Measurements from ENCODE around the gene A4GALT. TPM values are rescaled to one million over a fixed set of nuclear protein-coding genes. Genes with fewer than 3 reads are reported as not detected.

A4GALT gene
- total RNA-seq, 1 experiment from 2014 or later: 3.4 TPM

- no peaks in the 10 kb centered on the region; a peak in 1 of 5 replicates for H3K9me3 Mint-ChIP-seq
- Histone ChIP-seq H3K79me1 (ENCODE audit: insufficient read depth, low read depth, low read length, poor library complexity, severe bottlenecking) (no peaks in the 10 kb centered on the region), H2BK5ac (ENCODE audit: insufficient read length, low read length) (no peak overlapping the region), H3K27ac (ENCODE audit: insufficient read length, low read depth, low read length) (no peak overlapping the region), H3K9me3 (ENCODE audit: control insufficient read depth, low read depth, low read length) (no peaks in the 10 kb centered on the region), H2BK120ac (ENCODE audit: low read depth, low read length, poor library complexity, severe bottlenecking) (no peak overlapping the region), H3T11ph (ENCODE audit: low read length) (no peak overlapping the region), H4K8ac (replicated peaks; ENCODE audit: insufficient read length, low read depth, low read length) (no peak overlapping the region), H4K20me1 (ENCODE audit: control insufficient read depth, insufficient read depth, insufficient read length) (no peaks in the 10 kb centered on the region), H3K23me2 (ENCODE audit: insufficient read length, low read depth, low read length, poor library complexity, severe bottlenecking) (no peaks in the 10 kb centered on the region), H3K18ac (ENCODE audit: insufficient read length, low read depth, low read length) (no peak overlapping the region), H2BK15ac (ENCODE audit: low read depth, low read length) (no peak overlapping the region), H3K27me3 (ENCODE audit: insufficient read depth, low read length) (no peaks in the 10 kb centered on the region), H3K4me2 (ENCODE audit: insufficient read depth, insufficient read length, low read length) (no peak overlapping the region), H2BK12ac (ENCODE audit: insufficient read length, low read depth, low read length) (no peak overlapping the region), H3K4ac (ENCODE audit: low read depth, low read length) (no peak overlapping the region), H2AK5ac (ENCODE audit: insufficient read length, low read length) (no peak overlapping the region), H4K5ac (ENCODE audit: insufficient read length, low read depth, low read length) (no peak overlapping the region), H3K14ac (ENCODE audit: insufficient read depth, low read length) (no peak overlapping the region), H3K9ac (ENCODE audit: extremely low read depth, insufficient read length, low read length) (no peak overlapping the region), H2BK20ac (ENCODE audit: low read depth, low read length, poor library complexity, severe bottlenecking) (no peak overlapping the region), H3K79me2 (ENCODE audit: insufficient read depth, low read length) (no peaks in the 10 kb centered on the region), H3K23ac (ENCODE audit: insufficient read length, low read depth, low read length) (no peak overlapping the region), H4K91ac (ENCODE audit: insufficient read length, low read depth, low read length) (no peak overlapping the region), H3K56ac (ENCODE audit: insufficient read length, low read depth, low read length) (no peak overlapping the region), H2AFZ (ENCODE audit: low read length) (no peak overlapping the region), H3K4me1 (ENCODE audit: insufficient read depth, low read length) (no peaks in the 10 kb centered on the region)
- H3K4me1 Mint-ChIP-seq: peaks cover 4% of the 10 kb centered on the region in 2 experiments; a peak in 1 of 4 replicates
- no peak overlapping the region for H3K4me3 Mint-ChIP-seq
- no peak overlapping the region for H3K27ac Mint-ChIP-seq
- peaks cover 10% of the 10 kb centered on the region for H3K27me3 Mint-ChIP-seq (ENCODE audit: low read depth)
- no peak for DNase-seq
- H3K36me3 Mint-ChIP-seq (ENCODE audit: insufficient read depth in 1 of 3, low read depth in 3 of 3): no peaks in the 10 kb centered on the region
- no CpG with 5 or more reads among the region's 19 CpGs for WGBS (ENCODE audit: extremely low coverage, insufficient read length, low lambda C conversion rate)
- no peak for TF ChIP-seq CTCF (conservative IDR thresholded peaks at IDR 0.05)
Measured at GRCh38 chr22:42670921-42671709, 49.6 kb downstream of the A4GALT start.
